Inferior parietal cortex (tissue), 1 donor: Measurements from ENCODE around the gene RND1.

ENCODE experiments used
- DNase-seq: peaks from one replicate; pipeline ENCODE4 v3.0.0-alpha.2; 2016; ENCODE audit errors: extremely low spot score

RND1 gene

GRCh38 chr12:48810903-48811431 lies 54.7 kb downstream of the RND1 start:
- no peak for DNase-seq

GRCh38 chr12:48807981-48808380 lies 57.7 kb downstream of the RND1 start:
- no peak for DNase-seq
